ENCODE measurements around the gene ACR. TPM values are rescaled to one million over a fixed set of nuclear protein-coding genes. Genes with fewer than 3 reads are reported as not detected.

The ACR gene
- total RNA-seq, 2 donors from 2014 or later = 0.18 TPM; not detected in 1

DNA sequence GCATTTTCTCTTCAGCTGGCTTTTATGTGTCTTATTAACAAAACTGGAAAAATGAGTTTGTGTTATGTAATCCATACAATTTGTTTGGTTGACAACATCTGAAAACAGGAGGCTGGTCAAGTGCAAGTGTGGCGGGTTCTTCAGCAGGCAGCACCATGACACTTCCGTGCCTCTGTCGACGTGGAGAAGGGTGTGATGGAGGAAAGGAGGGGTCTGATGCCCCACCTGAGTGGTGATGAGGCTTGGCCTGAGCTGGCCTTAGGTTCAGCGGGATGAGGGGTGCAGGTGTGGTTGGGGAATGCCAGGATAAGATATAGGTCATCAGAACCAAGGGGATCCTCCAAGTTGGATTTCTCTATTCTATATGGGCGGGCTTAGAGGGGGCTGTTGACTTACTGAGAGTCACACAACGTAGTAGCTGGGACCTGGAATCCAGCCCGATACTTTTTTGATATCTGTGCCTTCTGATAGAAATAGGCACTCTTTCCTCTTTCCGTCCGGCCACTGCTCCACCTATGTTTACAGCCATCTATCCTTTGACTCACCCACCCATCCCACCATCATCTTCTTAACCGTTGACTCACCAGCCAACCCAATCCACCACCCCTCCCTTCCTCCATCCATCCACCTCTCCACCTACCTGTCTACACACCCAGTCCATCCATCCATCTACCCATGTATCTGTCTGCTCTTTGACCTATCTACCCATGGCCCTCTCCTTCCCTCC, 36.4 kb upstream of the ACR start:
- 94 to 95% methylated on average over 9 to 11 of the region's 11 CpGs for WGBS, 2 experiments (ENCODE audit: insufficient coverage in 1 of 2, insufficient read length in 1 of 2)
- Histone ChIP-seq H3K9ac (ENCODE audit: extremely low read depth, low read length, poor library complexity, severe bottlenecking) (no peak overlapping the region), H3K9me3 (ENCODE audit: control insufficient read depth, low read length) (no peaks in the 10 kb centered on the region), H3K36me3 (ENCODE audit: control insufficient read depth, insufficient read depth, low read length) (no peaks in the 10 kb centered on the region), H3K4me1 (ENCODE audit: control insufficient read depth, insufficient read depth, low read length) (no peaks in the 10 kb centered on the region), H3K27me3 (ENCODE audit: control insufficient read depth, insufficient read depth, low read length, poor library complexity, severe bottlenecking) (peaks cover 5% of the 10 kb centered on the region), H3K4me3 (ENCODE audit: low read length) (no peak overlapping the region), H3K27ac (ENCODE audit: low read depth, low read length) (no peak overlapping the region)
- no peak overlapping the region for H3K4me3 Mint-ChIP-seq
- no peak overlapping the region for H3K27ac Mint-ChIP-seq
- H3K4me1 Mint-ChIP-seq = peaks cover 4% of the 10 kb centered on the region
- TF ChIP-seq, protein P1, sequence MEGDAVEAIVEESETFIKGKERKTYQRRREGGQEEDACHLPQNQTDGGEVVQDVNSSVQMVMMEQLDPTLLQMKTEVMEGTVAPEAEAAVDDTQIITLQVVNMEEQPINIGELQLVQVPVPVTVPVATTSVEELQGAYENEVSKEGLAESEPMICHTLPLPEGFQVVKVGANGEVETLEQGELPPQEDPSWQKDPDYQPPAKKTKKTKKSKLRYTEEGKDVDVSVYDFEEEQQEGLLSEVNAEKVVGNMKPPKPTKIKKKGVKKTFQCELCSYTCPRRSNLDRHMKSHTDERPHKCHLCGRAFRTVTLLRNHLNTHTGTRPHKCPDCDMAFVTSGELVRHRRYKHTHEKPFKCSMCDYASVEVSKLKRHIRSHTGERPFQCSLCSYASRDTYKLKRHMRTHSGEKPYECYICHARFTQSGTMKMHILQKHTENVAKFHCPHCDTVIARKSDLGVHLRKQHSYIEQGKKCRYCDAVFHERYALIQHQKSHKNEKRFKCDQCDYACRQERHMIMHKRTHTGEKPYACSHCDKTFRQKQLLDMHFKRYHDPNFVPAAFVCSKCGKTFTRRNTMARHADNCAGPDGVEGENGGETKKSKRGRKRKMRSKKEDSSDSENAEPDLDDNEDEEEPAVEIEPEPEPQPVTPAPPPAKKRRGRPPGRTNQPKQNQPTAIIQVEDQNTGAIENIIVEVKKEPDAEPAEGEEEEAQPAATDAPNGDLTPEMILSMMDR (conservative IDR thresholded peaks at IDR 0.05) = no peak
- DNase-seq = peak; percentile 27
- H3K27me3 Mint-ChIP-seq (ENCODE audit: insufficient read depth) = peaks cover 10% of the 10 kb centered on the region
- peaks cover 4% of the 10 kb centered on the region for H3K36me3 Mint-ChIP-seq (ENCODE audit: low read depth)
- H3K9me3 Mint-ChIP-seq = no peaks in the 10 kb centered on the region

DNA sequence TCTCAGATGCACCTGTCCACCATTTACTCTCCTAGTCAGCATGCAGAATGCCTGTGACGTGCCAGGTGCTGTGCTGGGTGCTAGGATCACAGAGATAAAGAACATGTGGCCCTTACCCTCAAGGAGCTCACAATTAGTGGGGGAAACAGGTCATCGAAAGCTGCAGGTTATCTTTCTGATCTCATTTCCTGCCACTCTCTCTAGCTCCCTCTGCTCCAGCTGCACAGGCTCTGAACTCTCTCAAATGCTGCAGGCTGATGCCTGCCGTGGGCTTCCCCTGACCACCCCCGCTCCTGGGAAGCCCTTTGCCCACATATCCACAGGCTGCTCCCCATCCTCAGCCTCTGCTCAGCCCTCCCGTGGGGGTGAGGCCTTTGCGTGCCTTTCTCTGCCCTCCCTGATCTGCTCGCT, 35.7 kb upstream of the ACR start:
- TF ChIP-seq, protein P1 (conservative IDR thresholded peaks at IDR 0.05) = no peak
- H3K27ac Mint-ChIP-seq = no peak overlapping the region

DNA sequence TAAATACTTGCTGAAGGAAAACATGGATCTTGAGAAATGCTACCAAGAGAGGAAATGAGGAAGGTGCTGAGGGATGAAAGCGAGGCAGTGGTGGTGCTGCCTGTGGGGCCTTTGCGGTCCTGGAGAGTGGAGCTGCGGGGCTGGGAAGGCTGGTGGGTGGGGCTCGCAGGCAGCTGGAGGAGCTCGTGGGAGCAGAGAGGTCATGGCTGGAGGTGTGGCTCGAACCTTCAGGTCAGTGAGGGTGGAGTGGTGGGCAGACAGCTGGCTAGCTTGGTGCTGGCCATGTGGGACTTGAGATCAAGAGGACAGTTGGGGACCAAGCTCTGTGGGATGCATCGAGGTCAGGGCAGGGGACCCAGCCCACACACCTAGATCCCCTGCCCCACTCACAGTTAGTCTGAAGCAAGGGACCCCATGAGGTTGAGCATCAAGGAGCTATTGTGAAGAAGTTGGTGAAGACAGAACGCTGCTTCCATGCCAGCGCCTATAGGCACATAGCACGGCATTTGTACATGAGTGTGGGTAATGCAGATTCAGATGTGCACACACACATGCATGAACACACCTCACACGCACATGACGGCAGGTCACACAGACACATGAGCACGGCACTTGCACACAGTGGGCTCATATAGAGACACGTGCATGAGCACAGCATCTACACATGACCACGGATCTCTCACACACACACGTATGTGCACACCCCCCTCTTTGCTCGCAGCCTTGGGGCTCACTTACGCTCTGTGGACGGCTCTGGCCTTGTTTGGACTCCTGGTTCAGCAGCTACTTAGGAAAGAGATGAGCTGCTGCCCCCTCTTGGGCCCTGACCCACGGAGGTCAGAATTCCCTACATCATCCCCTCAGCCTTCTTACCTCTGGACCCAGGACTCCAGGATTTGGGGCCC, 34.9 kb upstream of the ACR start:
- Mint-ChIP-seq H3K27me3 (ENCODE audit: insufficient read depth) (peaks cover 6% of the 10 kb centered on the region), H3K27ac (no peak overlapping the region), H3K9me3 (no peaks in the 10 kb centered on the region), H3K4me1 (peaks cover 4% of the 10 kb centered on the region), H3K4me3 (no peak overlapping the region), H3K36me3 (ENCODE audit: low read depth) (peaks cover 4% of the 10 kb centered on the region)
- TF ChIP-seq, protein P1 (conservative IDR thresholded peaks at IDR 0.05) = no peak
- H3K9ac ChIP-seq (ENCODE audit: extremely low read depth, low read length, poor library complexity, severe bottlenecking) = no peak overlapping the region
- H3K4me1 ChIP-seq (ENCODE audit: control insufficient read depth, insufficient read depth, low read length) = no peaks in the 10 kb centered on the region
- H3K4me3 ChIP-seq (ENCODE audit: low read length) = no peak overlapping the region
- H3K27me3 ChIP-seq (ENCODE audit: control insufficient read depth, insufficient read depth, low read length, poor library complexity, severe bottlenecking) = peaks cover under 1% of the 10 kb centered on the region
- H3K36me3 ChIP-seq (ENCODE audit: control insufficient read depth, insufficient read depth, low read length) = no peaks in the 10 kb centered on the region
- no peak overlapping the region for H3K27ac ChIP-seq (ENCODE audit: low read depth, low read length)
- WGBS, 2 experiments (ENCODE audit: insufficient coverage in 1 of 2, insufficient read length in 1 of 2) = 92 to 95% methylated on average over 13 to 20 of the region's 20 CpGs
- H3K9me3 ChIP-seq (ENCODE audit: control insufficient read depth, low read length) = no peaks in the 10 kb centered on the region
- DNase-seq = peak; percentile 36

More for the DNA sequence above, 35.7 kb upstream of the ACR start:
- Histone ChIP-seq H3K27ac (ENCODE audit: low read depth, low read length) (no peak overlapping the region), H3K9ac (ENCODE audit: extremely low read depth, low read length, poor library complexity, severe bottlenecking) (no peak overlapping the region), H3K4me3 (ENCODE audit: low read length) (no peak overlapping the region), H3K9me3 (ENCODE audit: control insufficient read depth, low read length) (no peaks in the 10 kb centered on the region), H3K4me1 (ENCODE audit: control insufficient read depth, insufficient read depth, low read length) (no peaks in the 10 kb centered on the region), H3K27me3 (ENCODE audit: control insufficient read depth, insufficient read depth, low read length, poor library complexity, severe bottlenecking) (peaks cover 5% of the 10 kb centered on the region), H3K36me3 (ENCODE audit: control insufficient read depth, insufficient read depth, low read length) (no peaks in the 10 kb centered on the region)
- Mint-ChIP-seq H3K4me1 (peaks cover 4% of the 10 kb centered on the region), H3K4me3 (no peak overlapping the region), H3K9me3 (no peaks in the 10 kb centered on the region), H3K27me3 (ENCODE audit: insufficient read depth) (peaks cover 10% of the 10 kb centered on the region), H3K36me3 (ENCODE audit: low read depth) (peaks cover 4% of the 10 kb centered on the region)
- WGBS, 2 experiments (ENCODE audit: insufficient coverage in 1 of 2, insufficient read length in 1 of 2) = 89 to 94% methylated on average over 7 of the region's 7 CpGs
- peak; percentile 19 for DNase-seq
